Ishikawa (cell line): ENCODE data around the gene MMP17.

Experiments used
- CEBPB ChIP-seq: IDR thresholded peaks from 2 replicates; pipeline ENCODE4 v1.6.1; 2012
- CREB1 ChIP-seq: IDR thresholded peaks from 2 replicates; pipeline ENCODE4 v1.6.1; 2012; ENCODE audit warnings: low read depth
- EGR1 ChIP-seq: IDR thresholded peaks from 2 replicates; pipeline ENCODE4 v1.6.1; 2012
- EP300 ChIP-seq: IDR thresholded peaks from 2 replicates; pipeline ENCODE4 v1.6.1; 2012; ENCODE audit warnings: borderline replicate concordance
- FOXM1 ChIP-seq: IDR thresholded peaks from 2 replicates; pipeline ENCODE4 v1.6.1; 2012; ENCODE audit warnings: low read depth, borderline replicate concordance
- MAX ChIP-seq: IDR thresholded peaks from 2 replicates; pipeline ENCODE4 v1.6.1; 2012
- NFIC ChIP-seq: IDR thresholded peaks from 2 replicates; pipeline ENCODE4 v1.6.1; 2012
- RAD21 ChIP-seq: IDR thresholded peaks from 2 replicates; pipeline ENCODE4 v1.6.1; 2012; ENCODE audit warnings: low read depth
- REST ChIP-seq: IDR thresholded peaks from 2 replicates; pipeline ENCODE4 v1.6.1; 2012; ENCODE audit warnings: low read depth, mild to moderate bottlenecking
- TAF1 ChIP-seq: IDR thresholded peaks from 2 replicates; pipeline ENCODE4 v1.6.1; 2012; ENCODE audit warnings: low read depth, mild to moderate bottlenecking
- TEAD4 ChIP-seq: IDR thresholded peaks from 2 replicates; pipeline ENCODE4 v1.6.1; 2012
- USF1 ChIP-seq: IDR thresholded peaks from 2 replicates; pipeline ENCODE4 v1.6.1; 2012
- YY1 ChIP-seq: IDR thresholded peaks from 2 replicates; pipeline ENCODE4 v1.6.1; 2012; ENCODE audit warnings: low read depth
- ZBTB7A ChIP-seq: IDR thresholded peaks from 2 replicates; pipeline ENCODE4 v1.6.1; 2012; ENCODE audit warnings: low read depth

- TF ChIP-seq REST (no peak), YY1 (no peak), TAF1 (no peak), RAD21 (no peak), NFIC (no peak), CEBPB (no peak), EP300 (no peak), MAX (no peak), CREB1 (no peak), EGR1 (no peak), USF1 (no peak), ZBTB7A (no peak), TEAD4 (no peak), FOXM1 (no peak)
Observed at GRCh38 chr12:131847456-131847855, 19.3 kb downstream of the MMP17 start.
